ENCODE data around the gene HNRNPCL2. TPM values are rescaled to one million over a fixed set of nuclear protein-coding genes. Genes with fewer than 3 reads are reported as not detected.
"Not testable (repeated sequence)": the region's sequence is repeated elsewhere in the genome, so short reads cannot be mapped to it uniquely, and the experiment has no call there.

HNRNPCL2 gene
- total RNA-seq (2016; rRNA removed; fragmentation: Illumina TruSeq; extraction: Trizol) (not detected in 2 replicates), polyA plus RNA-seq (2011; rRNA removed) (not detected in 2 replicates), polyA minus RNA-seq (2011; rRNA and poly(A)+ RNA removed; ENCODE audit: low replicate concordance) (not detected in 2 replicates), Bru-seq, nascent RNA (not detected), BruChase-seq, experiment 1, labeled RNA remaining after a 6-hour chase (not detected), BruChase-seq, experiment 2, labeled RNA remaining after a 2-hour chase (not detected)
- total RNA-seq (2016; cell fraction: cytosol; rRNA removed; fragmentation: Illumina TruSeq; extraction: Trizol; ENCODE audit: low read depth): not detected in 2 replicates
- total RNA-seq (2016; cell fraction: insoluble cytoplasmic fraction; rRNA removed; fragmentation: Illumina TruSeq; extraction: Trizol): not detected in 2 replicates
- not detected in 2 replicates for total RNA-seq (2016; cell fraction: membrane; rRNA removed; fragmentation: Illumina TruSeq; extraction: Trizol)
- not detected in 2 replicates for total RNA-seq (2016; cell fraction: nucleus; rRNA removed; fragmentation: Illumina TruSeq; extraction: Trizol)
- not detected in 2 replicates for polyA plus RNA-seq (2011; cell fraction: cytosol; rRNA removed)
- not detected in 2 replicates for polyA plus RNA-seq (2011; cell fraction: nucleus; rRNA removed)
- polyA plus RNA-seq (2012): not detected in 2 replicates
- not detected in 2 replicates for polyA plus RNA-seq (2016; cell fraction: cytosol; fragmentation: Illumina TruSeq; extraction: Trizol; ENCODE audit: low read depth)
- polyA plus RNA-seq (2016; cell fraction: insoluble cytoplasmic fraction; fragmentation: Illumina TruSeq; extraction: Trizol; ENCODE audit: low read depth): not detected in 2 replicates
- polyA plus RNA-seq (2016; cell fraction: membrane; fragmentation: Illumina TruSeq; extraction: Trizol; ENCODE audit: low read depth): not detected in 2 replicates
- polyA plus RNA-seq (2016; cell fraction: nucleus; fragmentation: Illumina TruSeq; extraction: Trizol; ENCODE audit: insufficient read depth, low read depth): not detected in 2 replicates
- polyA minus RNA-seq (2011; cell fraction: cytosol; rRNA and poly(A)+ RNA removed): not detected in 2 replicates
- not detected in 2 replicates for polyA minus RNA-seq (2011; cell fraction: nucleus; rRNA and poly(A)+ RNA removed)
- long read RNA-seq, experiment 1: 0 reads
- long read RNA-seq, experiment 2: 0 reads

DNA sequence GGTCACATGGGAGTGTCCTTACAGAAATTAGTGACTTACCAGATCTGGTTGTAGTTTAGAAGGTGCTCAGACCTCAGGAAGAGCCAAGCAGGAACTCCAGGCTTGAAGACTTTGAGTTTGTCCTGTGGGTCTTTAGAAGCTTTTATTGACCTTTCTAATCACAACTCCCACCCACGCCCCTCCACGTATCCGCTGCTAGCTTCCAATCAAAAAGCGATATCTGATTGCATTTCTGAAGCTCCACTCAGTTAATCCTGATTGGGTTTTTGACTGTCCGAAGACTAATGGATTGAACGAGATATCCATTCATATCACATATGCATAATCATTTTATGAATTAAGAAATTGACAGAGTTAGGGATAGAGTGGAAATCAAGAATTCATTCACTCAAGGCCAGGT is at the start of gene HNRNPCL2:
TSS of gene HNRNPCL2 (minus strand) at position 101 of the 400 bp plus-strand sequence. CDS start 454 bp downstream, outside the sequence.
- CTCF ChIA-PET (ENCODE audit: low intra/inter-chr PET ratio, low total read pairs); H2AFZ ChIP-seq (ENCODE audit: low read length); H3K9ac ChIP-seq (ENCODE audit: insufficient read depth, low read depth, low read length); H3K27ac ChIP-seq (ENCODE audit: extremely low read length, insufficient read depth, low read length); H3K4me3 ChIP-seq (replicated peaks in 1 of 3; ENCODE audit: insufficient read depth in 1 of 3, low read depth in 2 of 3, low read length in 3 of 3); in situ Hi-C loops (cut with HindIII; ENCODE audit: extremely low pct_ligation_motif_present, low pct_unique_long_range_greater_than_20kb); intact Hi-C loops (cut with micrococcal nuclease; ENCODE audit: unreplicated experiment); DNase-seq (ENCODE audit: low spot score); H3K79me2 ChIP-seq (ENCODE audit: insufficient read depth, low read length); H3K4me1 ChIP-seq (ENCODE audit: insufficient read depth, low read length); ATAC-seq; BruUV-seq (replicated peaks); H3K27me3 ChIP-seq (ENCODE audit: control insufficient read depth in 1 of 2, insufficient read depth in 2 of 2, low read length in 2 of 2); POLR2A ChIA-PET; H4K20me1 ChIP-seq (ENCODE audit: insufficient read depth, low read length); H3K9me3 ChIP-seq (ENCODE audit: low read length); H3K36me3 ChIP-seq (replicated peaks in 1 of 2; ENCODE audit: control insufficient read depth in 1 of 2, insufficient read depth in 2 of 2, low read length in 2 of 2); H3K4me2 ChIP-seq (ENCODE audit: low read depth, low read length); FAIRE-seq: not testable (repeated sequence)
- 41% methylated on average over 6 of the region's 6 CpGs for WGBS (ENCODE audit: low lambda C conversion rate)

DNA sequence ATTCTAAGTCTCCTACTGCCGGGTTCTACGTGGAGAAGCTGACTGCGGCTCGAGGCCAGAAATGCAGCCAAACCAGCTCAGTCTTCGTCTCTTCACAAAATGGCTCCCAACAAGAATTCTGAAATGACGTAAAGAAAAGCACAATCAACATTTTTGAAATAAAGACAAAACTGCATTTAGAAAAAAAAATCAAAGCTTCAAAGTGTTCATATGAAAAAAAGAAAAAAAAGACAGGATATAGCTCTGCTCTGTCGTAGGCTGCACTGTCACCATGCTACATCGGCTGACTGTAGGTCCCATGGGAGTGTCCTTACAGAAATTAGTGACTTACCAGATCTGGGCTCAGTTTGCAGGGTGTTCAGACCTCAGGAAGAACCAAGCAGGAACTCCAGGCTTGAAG is 48.9 kb upstream of the HNRNPCL2 start, which contains the start of gene HNRNPCL4:
TSS of gene HNRNPCL4 (minus strand) at position 101 of the 400 bp plus-strand sequence. CDS start 164 bp downstream, outside the sequence.
- intact Hi-C loops (cut with micrococcal nuclease; ENCODE audit: unreplicated experiment); BruUV-seq (replicated peaks); POLR2A ChIA-PET; H3K4me2 ChIP-seq (ENCODE audit: low read depth, low read length); H3K79me2 ChIP-seq (ENCODE audit: insufficient read depth, low read length); H3K36me3 ChIP-seq (replicated peaks in 1 of 2; ENCODE audit: control insufficient read depth in 1 of 2, insufficient read depth in 2 of 2, low read length in 2 of 2); H3K9me3 ChIP-seq (ENCODE audit: low read length); H3K9ac ChIP-seq (ENCODE audit: insufficient read depth, low read depth, low read length); H3K4me3 ChIP-seq (replicated peaks in 1 of 3; ENCODE audit: insufficient read depth in 1 of 3, low read depth in 2 of 3, low read length in 3 of 3); CTCF ChIA-PET (ENCODE audit: low intra/inter-chr PET ratio, low total read pairs); DNase-seq (ENCODE audit: low spot score); in situ Hi-C loops (cut with HindIII; ENCODE audit: extremely low pct_ligation_motif_present, low pct_unique_long_range_greater_than_20kb); H2AFZ ChIP-seq (ENCODE audit: low read length); H4K20me1 ChIP-seq (ENCODE audit: insufficient read depth, low read length); H3K4me1 ChIP-seq (ENCODE audit: insufficient read depth, low read length); H3K27ac ChIP-seq (ENCODE audit: extremely low read length, insufficient read depth, low read length); H3K27me3 ChIP-seq (ENCODE audit: control insufficient read depth in 1 of 2, insufficient read depth in 2 of 2, low read length in 2 of 2); ATAC-seq; FAIRE-seq: not testable (repeated sequence)
- WGBS (ENCODE audit: low lambda C conversion rate): no CpG with 5 or more reads among the region's 8 CpGs

GRCh38 chr1:13155909-13156308 is 39.3 kb upstream of the HNRNPCL2 start, which contains the start of gene PRAMEF26:
Gene PRAMEF26, minus strand, starts transcription at chr1:13156009. Its CDS starts 2,914 bp downstream, at chr1:13153095.
- WGBS (ENCODE audit: low lambda C conversion rate): 0% methylated on average over 1 of the region's 5 CpGs

GRCh38 chr1:13070474-13070873 is 46.2 kb downstream of the HNRNPCL2 start, which contains the start of gene PRAMEF25:
Gene PRAMEF25, plus strand, starts transcription at chr1:13070774. Its CDS starts 2,920 bp downstream, at chr1:13073694.
- H3K79me2 ChIP-seq (ENCODE audit: insufficient read depth, low read length); BruUV-seq (replicated peaks); CTCF ChIA-PET (ENCODE audit: low intra/inter-chr PET ratio, low total read pairs); H3K4me3 ChIP-seq (replicated peaks in 1 of 3; ENCODE audit: insufficient read depth in 1 of 3, low read depth in 2 of 3, low read length in 3 of 3); H2AFZ ChIP-seq (ENCODE audit: low read length); H3K27ac ChIP-seq (ENCODE audit: extremely low read length, insufficient read depth, low read length); H3K9me3 ChIP-seq (ENCODE audit: low read length); H3K36me3 ChIP-seq (replicated peaks in 1 of 2; ENCODE audit: control insufficient read depth in 1 of 2, insufficient read depth in 2 of 2, low read length in 2 of 2); DNase-seq (ENCODE audit: low spot score); FAIRE-seq; H3K9ac ChIP-seq (ENCODE audit: insufficient read depth, low read depth, low read length); in situ Hi-C loops (cut with HindIII; ENCODE audit: extremely low pct_ligation_motif_present, low pct_unique_long_range_greater_than_20kb); H4K20me1 ChIP-seq (ENCODE audit: insufficient read depth, low read length); intact Hi-C loops (cut with micrococcal nuclease; ENCODE audit: unreplicated experiment); H3K27me3 ChIP-seq (ENCODE audit: control insufficient read depth in 1 of 2, insufficient read depth in 2 of 2, low read length in 2 of 2); H3K4me2 ChIP-seq (ENCODE audit: low read depth, low read length); POLR2A ChIA-PET; ATAC-seq; H3K4me1 ChIP-seq (ENCODE audit: insufficient read depth, low read length): not testable (repeated sequence)
- no CpG with 5 or more reads among the region's 4 CpGs for WGBS (ENCODE audit: low lambda C conversion rate)

More at GRCh38 chr1:13155909-13156308, 39.3 kb upstream of the HNRNPCL2 start, which contains the start of gene PRAMEF26:
- H3K27ac ChIP-seq (ENCODE audit: extremely low read length, insufficient read depth, low read length); H3K79me2 ChIP-seq (ENCODE audit: insufficient read depth, low read length); H3K27me3 ChIP-seq (ENCODE audit: control insufficient read depth in 1 of 2, insufficient read depth in 2 of 2, low read length in 2 of 2); H3K4me3 ChIP-seq (replicated peaks in 1 of 3; ENCODE audit: insufficient read depth in 1 of 3, low read depth in 2 of 3, low read length in 3 of 3); ATAC-seq; H4K20me1 ChIP-seq (ENCODE audit: insufficient read depth, low read length); BruUV-seq (replicated peaks); H3K4me1 ChIP-seq (ENCODE audit: insufficient read depth, low read length); H2AFZ ChIP-seq (ENCODE audit: low read length); FAIRE-seq; H3K9me3 ChIP-seq (ENCODE audit: low read length); DNase-seq (ENCODE audit: low spot score); in situ Hi-C loops (cut with HindIII; ENCODE audit: extremely low pct_ligation_motif_present, low pct_unique_long_range_greater_than_20kb); H3K4me2 ChIP-seq (ENCODE audit: low read depth, low read length); CTCF ChIA-PET (ENCODE audit: low intra/inter-chr PET ratio, low total read pairs); H3K9ac ChIP-seq (ENCODE audit: insufficient read depth, low read depth, low read length); H3K36me3 ChIP-seq (replicated peaks in 1 of 2; ENCODE audit: control insufficient read depth in 1 of 2, insufficient read depth in 2 of 2, low read length in 2 of 2); POLR2A ChIA-PET; intact Hi-C loops (cut with micrococcal nuclease; ENCODE audit: unreplicated experiment): not testable (repeated sequence)
